Fibroblast of villous mesenchyme (primary cell): ENCODE data around the gene SPTBN5. TPM values are rescaled to one million over a fixed set of nuclear protein-coding genes. Genes with fewer than 3 reads are reported as not detected.
A peak's percentile ranks its signal among the peaks of the same experiment; 100 is the strongest.

Source experiments
- DNase-seq: peaks from one replicate; pipeline ENCODE4 v3.0.0-alpha.2; 2010; ENCODE audit warnings: low read depth
- H3K4me3 ChIP-seq: 2 replicates; pipeline ENCODE4 v1.5.1; 2011; ENCODE audit warnings: low read depth, mild to moderate bottlenecking, low read length
- CTCF ChIP-seq: IDR thresholded peaks from 2 replicates; pipeline ENCODE4 v1.5.1; 2012; ENCODE audit warnings: low read depth, mild to moderate bottlenecking, low read length; ENCODE audit not compliant: insufficient read depth
- total RNA-seq: library from RNA; depleted of rRNA; stranded (reverse); fragments of >200 nt; gene quantifications from 2 replicates; pipeline ENCODE4 v1.2.3, GENCODE V29; 2012

SPTBN5 gene
- total RNA-seq, 1 donor = 0.43 TPM

DNA sequence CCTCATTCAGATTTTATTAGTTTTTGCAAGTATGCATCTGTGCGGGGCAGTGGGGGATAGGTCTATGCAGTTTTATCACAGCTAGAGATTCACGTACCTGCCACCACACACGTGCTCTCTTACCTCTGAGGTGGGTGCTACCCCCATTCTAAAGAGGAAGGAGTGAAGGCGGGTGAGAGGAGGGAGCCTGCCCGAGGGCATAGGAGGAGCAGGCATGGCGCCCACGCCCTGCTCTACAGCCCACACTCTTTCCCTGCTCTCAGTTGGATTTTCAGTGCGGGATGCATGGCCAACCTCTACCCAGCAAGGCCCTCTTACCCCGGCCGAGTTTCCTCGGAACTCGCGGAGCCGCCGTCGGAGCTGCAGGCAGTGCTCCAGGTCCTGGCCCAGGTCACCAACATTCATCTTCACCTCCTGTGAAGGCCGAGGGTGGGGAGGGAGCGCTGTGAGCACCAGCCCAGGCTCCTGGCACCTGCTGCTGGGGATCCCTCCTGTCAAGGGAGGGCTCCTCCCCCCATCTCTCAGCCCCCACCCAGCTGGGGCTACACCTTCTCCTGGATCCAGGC lies 28.3 kb downstream of the SPTBN5 start:
- no peak overlapping the region for H3K4me3 ChIP-seq
- TF ChIP-seq CTCF = no peak
- no peak for DNase-seq

DNA sequence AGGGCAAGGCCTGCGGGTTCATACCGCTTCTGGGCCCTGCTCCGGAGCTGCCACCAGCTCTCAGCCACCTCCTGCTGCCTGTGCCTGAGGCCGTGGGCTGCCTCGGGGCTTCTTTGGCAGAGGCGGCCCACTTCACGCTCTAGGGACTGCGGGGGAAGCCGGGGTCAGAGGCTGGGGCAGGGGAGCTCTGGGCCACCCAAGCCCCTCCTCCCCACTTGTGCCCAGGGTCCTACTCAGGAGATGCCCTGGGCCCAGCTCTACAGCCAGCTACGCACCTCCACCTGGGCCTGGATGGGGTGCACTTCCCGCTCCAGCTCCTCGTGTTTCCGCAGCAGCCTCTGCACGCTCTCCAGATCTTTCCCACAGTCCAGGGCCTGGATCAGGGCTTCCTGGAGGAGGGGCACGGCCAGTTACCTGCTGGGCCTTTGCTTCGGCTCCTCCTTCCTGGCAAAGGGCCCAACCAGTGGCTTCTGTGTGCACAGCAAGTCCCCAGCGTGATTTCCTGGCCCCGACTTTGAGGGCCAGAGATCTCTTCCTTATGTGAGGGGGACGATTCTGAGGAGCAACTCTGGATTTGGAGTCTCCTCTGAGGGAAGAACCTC lies 31.2 kb downstream of the SPTBN5 start:
- no peak for DNase-seq
- H3K4me3 ChIP-seq = no peak overlapping the region
- no peak for TF ChIP-seq CTCF

DNA sequence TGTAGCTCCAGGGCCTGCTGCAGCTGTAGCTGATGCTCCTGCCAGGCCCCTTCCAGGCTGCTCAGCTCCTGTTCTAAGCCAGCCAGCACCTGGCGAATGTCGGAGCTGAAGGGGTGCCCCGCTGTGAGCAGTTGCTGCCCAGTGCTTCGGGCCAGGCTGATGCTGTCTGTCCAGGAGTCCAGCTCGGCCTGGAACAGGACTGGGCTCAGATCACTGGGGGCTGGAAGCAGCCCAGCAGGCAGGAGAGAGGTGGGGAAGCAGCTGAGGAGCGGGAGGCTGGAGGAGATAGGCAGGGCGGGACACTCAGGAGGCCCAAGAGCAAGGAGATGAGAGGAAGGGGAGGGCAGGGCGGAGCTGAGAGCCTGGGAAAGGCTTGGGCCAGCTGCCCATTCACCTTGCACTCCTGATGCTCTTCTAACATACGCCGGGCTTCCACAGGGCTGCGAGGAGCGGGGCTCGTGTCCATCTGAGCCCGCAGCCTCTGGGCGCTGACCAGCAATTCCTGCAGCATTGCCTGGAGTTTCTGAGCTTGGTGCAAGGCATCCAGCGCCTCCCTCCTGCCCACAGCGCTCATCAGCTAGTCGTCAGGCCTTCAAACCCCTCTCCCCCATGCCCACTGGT lies 32.0 kb downstream of the SPTBN5 start:
- H3K4me3 ChIP-seq = no peak overlapping the region
- DNase-seq = no peak
- TF ChIP-seq CTCF = no peak

- peak; percentile 5 for DNase-seq
- no peak overlapping the region for H3K4me3 ChIP-seq
- peak; percentile 26 for TF ChIP-seq CTCF
These were observed 33.6 kb downstream of the SPTBN5 start for GRCh38 chr15:41860049-41860828.

- TF ChIP-seq CTCF = no peak
- no peak for DNase-seq
- H3K4me3 ChIP-seq = no peak overlapping the region
These were observed 35.1 kb downstream of the SPTBN5 start for GRCh38 chr15:41858756-41859155.

GRCh38 chr15:41857316-41857715 lies 36.5 kb downstream of the SPTBN5 start:
- no peak overlapping the region for H3K4me3 ChIP-seq
- no peak for TF ChIP-seq CTCF
- no peak for DNase-seq
